ENCODE results near the gene ASS1.

ASS1 gene

GRCh38 chr9:130468566-130468965 is 23.8 kb downstream of the ASS1 start:
- TF ChIP-seq CTCF (conservative IDR thresholded peaks at IDR 0.05; ENCODE audit: low read depth, low read length), result no peak
- DNase-seq (ENCODE audit: low read depth), result no peak
- H3K4me3 ChIP-seq (ENCODE audit: low read depth, low read length), result no peak overlapping the region

GRCh38 chr9:130470269-130470668 is 25.5 kb downstream of the ASS1 start:
- TF ChIP-seq CTCF (conservative IDR thresholded peaks at IDR 0.05; ENCODE audit: low read depth, low read length), result no peak
- H3K4me3 ChIP-seq (ENCODE audit: low read depth, low read length), result no peak overlapping the region
- DNase-seq (ENCODE audit: low read depth), result no peak

GRCh38 chr9:130470950-130471349 is 26.2 kb downstream of the ASS1 start:
- no peak overlapping the region for H3K4me3 ChIP-seq (ENCODE audit: low read depth, low read length)
- no peak for TF ChIP-seq CTCF (conservative IDR thresholded peaks at IDR 0.05; ENCODE audit: low read depth, low read length)
- no peak for DNase-seq (ENCODE audit: low read depth)

DNA sequence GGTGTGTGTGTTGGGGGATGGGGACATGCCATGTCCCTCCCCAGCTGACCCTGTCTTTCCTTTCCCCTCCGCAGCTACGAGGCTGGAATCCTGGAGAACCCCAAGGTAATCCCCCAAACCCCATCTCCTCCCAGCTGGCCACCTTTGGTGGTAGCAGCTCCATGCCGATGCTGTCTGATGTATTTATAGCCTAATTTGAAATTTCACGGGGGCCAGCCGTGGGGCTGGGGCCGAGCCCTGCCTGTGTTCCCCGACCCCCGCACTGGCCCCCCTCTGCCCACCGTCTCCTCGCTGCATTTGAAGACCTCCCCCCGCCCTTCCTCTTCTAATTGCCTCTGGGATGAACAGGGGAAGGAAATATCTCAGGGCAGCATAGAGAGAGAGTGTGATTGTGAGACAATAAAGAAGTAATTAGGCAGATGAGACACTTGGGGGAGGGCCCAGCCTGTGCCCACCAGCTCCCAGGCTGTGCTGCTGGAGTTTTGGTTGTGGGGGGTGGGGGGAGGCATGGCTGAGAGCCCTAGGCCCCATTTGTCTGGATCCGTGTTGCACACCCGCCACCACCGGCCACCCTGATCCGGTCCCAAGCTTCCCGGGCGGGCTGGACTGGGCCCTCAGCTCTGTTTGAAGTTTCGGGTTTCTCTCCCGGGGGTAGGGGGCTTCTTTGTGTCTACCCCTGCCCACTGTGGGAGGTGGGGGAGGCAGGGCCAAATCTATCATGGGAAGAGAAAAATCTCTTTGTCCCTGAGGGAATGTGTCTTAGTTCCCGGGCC is 26.8 kb downstream of the ASS1 start:
- H3K4me3 ChIP-seq (ENCODE audit: low read depth, low read length), result no peak overlapping the region
- DNase-seq (ENCODE audit: low read depth), result no peak
- no peak for TF ChIP-seq CTCF (conservative IDR thresholded peaks at IDR 0.05; ENCODE audit: low read depth, low read length)

DNA sequence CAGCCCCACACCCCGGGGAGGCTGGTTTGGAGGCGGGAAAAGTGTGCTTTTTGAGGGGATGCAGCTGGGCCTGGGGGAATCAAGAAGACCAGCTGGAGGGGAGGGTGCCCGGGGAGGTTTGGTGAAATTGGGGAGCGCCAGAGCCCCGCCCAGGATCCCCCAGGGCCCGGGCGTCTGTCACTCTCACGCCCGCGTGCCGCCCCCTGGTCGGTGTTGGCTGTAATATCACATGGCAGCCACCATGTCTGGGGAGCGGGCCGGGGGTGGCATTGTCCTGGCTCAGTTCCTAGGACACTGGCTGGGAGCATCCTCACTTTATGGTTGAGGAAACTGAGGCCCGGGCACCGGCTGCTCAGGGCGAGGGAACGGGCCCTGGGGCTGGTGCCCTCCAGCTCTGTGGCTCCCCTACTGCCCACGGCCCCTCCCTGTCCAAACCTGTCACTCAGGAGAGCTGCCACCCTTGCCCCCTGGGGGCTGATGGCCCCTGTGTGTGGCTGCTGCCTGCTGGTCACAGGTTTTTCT is 27.5 kb downstream of the ASS1 start:
- DNase-seq (ENCODE audit: low read depth), result no peak
- no peak overlapping the region for H3K4me3 ChIP-seq (ENCODE audit: low read depth, low read length)
- no peak for TF ChIP-seq CTCF (conservative IDR thresholded peaks at IDR 0.05; ENCODE audit: low read depth, low read length)

DNA sequence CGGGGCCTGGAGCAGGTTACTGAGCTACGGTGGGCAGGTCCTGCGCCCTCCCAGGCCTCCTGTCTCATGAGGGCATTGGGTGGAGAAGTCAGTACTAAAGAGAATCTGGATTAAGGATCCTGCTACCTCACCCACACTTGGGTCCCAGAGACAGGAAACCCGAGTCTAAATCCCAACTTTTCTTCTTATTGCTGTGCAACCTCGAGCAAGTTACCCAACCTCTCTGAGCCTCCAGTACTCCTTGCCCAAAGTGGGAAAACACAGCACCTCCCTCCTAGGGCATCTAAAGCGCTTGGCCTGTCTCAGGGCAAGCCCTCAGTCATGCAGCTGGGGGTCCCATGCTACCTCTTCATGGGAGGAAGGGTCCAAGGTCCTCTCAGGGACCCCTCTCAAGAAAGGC is 28.2 kb downstream of the ASS1 start:
- no peak for DNase-seq (ENCODE audit: low read depth)
- no peak for TF ChIP-seq CTCF (conservative IDR thresholded peaks at IDR 0.05; ENCODE audit: low read depth, low read length)
- H3K4me3 ChIP-seq (ENCODE audit: low read depth, low read length), result no peak overlapping the region

DNA sequence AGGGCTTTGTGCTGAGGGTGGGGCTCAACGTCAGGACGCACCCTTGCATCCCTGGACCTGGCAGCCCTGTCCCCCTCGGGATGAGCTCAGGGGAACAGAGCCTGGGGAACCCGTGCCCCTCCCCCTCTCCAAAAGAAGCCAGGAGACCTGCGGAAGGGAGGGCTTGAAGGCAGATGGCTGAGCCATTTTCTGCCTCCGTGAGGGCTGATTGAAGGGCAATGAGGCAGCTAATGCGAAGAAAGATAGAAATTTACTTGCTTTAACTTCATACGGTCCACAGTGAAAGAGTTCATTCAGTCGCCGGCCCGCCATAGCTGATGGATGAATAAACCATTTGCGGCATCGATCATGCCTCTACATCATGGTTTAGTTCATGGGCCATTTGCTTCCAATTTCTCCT is 28.8 kb downstream of the ASS1 start:
- no peak overlapping the region for H3K4me3 ChIP-seq (ENCODE audit: low read depth, low read length)
- no peak for DNase-seq (ENCODE audit: low read depth)
- TF ChIP-seq CTCF (conservative IDR thresholded peaks at IDR 0.05; ENCODE audit: low read depth, low read length), result no peak

All from choroid plexus epithelial cell (primary cell).